Peyer's patch (tissue), 4 donors: ENCODE results near the gene PTPRE. TPM values are rescaled to one million over a fixed set of nuclear protein-coding genes. Genes with fewer than 3 reads are reported as not detected.

Experiments
- DNase-seq, 3 donors: peaks; one replicate each; pipeline ENCODE4 v3.0.0-alpha.2; 2017 to 2019
- H3K27ac ChIP-seq, 4 donors: fragments of 200-600 bp; sonication (generic); one replicate each; pipeline ENCODE4 v1.5.1; 2016 to 2019
- H3K27me3 ChIP-seq, 2 donors: fragments of 200-600 bp; sonication (generic); one replicate each; pipeline ENCODE4 v1.5.1; 2019
- H3K36me3 ChIP-seq, 3 donors: fragments of 200-600 bp; sonication (generic); one replicate each; pipeline ENCODE4 v1.5.1; 2016 to 2019
- H3K4me1 ChIP-seq, 4 donors: fragments of 200-600 bp; sonication (generic); one replicate each; pipeline ENCODE4 v1.5.1; 2016 to 2019
- H3K4me3 ChIP-seq, 4 donors: fragments of 200-600 bp; sonication (generic); 1 replicate in 3 of 4; 2 replicates in 1 of 4; pipeline ENCODE4 v1.5.1; 2016 to 2019; ENCODE audit warnings: mild to moderate bottlenecking in 1 of 4
- H3K9me3 ChIP-seq, 4 donors: fragments of 200-600 bp; sonication (generic); one replicate each; pipeline ENCODE4 v1.5.1; 2016 to 2019; ENCODE audit warnings: mild to moderate bottlenecking in 1 of 4
- CTCF ChIP-seq, 6 experiments: fragments of 450-650 bp in 4 of 6; fragments of 200-600 bp in 2 of 6; sonication (generic) in 1 of 6; IDR thresholded peaks; one replicate each; pipeline ENCODE4 v1.5.1; 2017 to 2019; ENCODE audit warnings: antibody characterized with exemption in 6 of 6, mild to moderate bottlenecking in 3 of 6, moderate library complexity in 1 of 6
- POLR2A ChIP-seq, 2 donors: fragments of 450-650 bp; IDR thresholded peaks; one replicate each; pipeline ENCODE4 v1.5.1; 2017; ENCODE audit warnings: antibody characterized with exemption in 2 of 2, mild to moderate bottlenecking in 2 of 2, moderate library complexity in 2 of 2
- total RNA-seq, 4 donors: library from RNA; depleted of rRNA; stranded (reverse); fragments of >200 nt; gene quantifications; one replicate each; pipeline ENCODE4 v1.1.0, GENCODE V29; 2016

PTPRE gene
- total RNA-seq, 4 donors from 2014 or later, result 24.0 to 48.7 (median 35.4) TPM

- H3K27ac ChIP-seq, result peak overlapping the region; percentile 64 to 87 (median 78)
- peaks cover 0 to 6% (median 0%) of the 10 kb centered on the region in 3 donors for H3K36me3 ChIP-seq
- no peak for TF ChIP-seq POLR2A (IDR thresholded peaks at IDR 0.05)
- no peak for TF ChIP-seq CTCF (IDR thresholded peaks at IDR 0.05)
- H3K4me3 ChIP-seq, result peak overlapping the region; percentile 20 to 46 (median 44)
- no peaks in the 10 kb centered on the region for H3K27me3 ChIP-seq
- H3K9me3 ChIP-seq, result no peaks in the 10 kb centered on the region
- peak in 2 of 3 donors; percentile 55 to 59 for DNase-seq
- peaks cover 4 to 31% (median 13%) of the 10 kb centered on the region in 4 donors for H3K4me1 ChIP-seq
Measured at GRCh38 chr10:128047991-128048818, 141.3 kb downstream of the PTPRE start.

GRCh38 chr10:128048819-128049210 lies 141.9 kb downstream of the PTPRE start:
- peaks cover 4 to 31% (median 13%) of the 10 kb centered on the region in 4 donors for H3K4me1 ChIP-seq
- peak overlapping the region; percentile 64 to 87 (median 78) for H3K27ac ChIP-seq
- TF ChIP-seq POLR2A (IDR thresholded peaks at IDR 0.05) (no peak), CTCF (IDR thresholded peaks at IDR 0.05) (no peak)
- H3K36me3 ChIP-seq, result peaks cover 0 to 9% (median 0%) of the 10 kb centered on the region in 3 donors
- no peaks in the 10 kb centered on the region for H3K27me3 ChIP-seq
- peak overlapping the region; percentile 1 to 46 (median 44) for H3K4me3 ChIP-seq
- DNase-seq, result no peak
- H3K9me3 ChIP-seq, result no peaks in the 10 kb centered on the region

GRCh38 chr10:128049226-128050120 lies 142.6 kb downstream of the PTPRE start:
- no peaks in the 10 kb centered on the region for H3K9me3 ChIP-seq
- no peaks in the 10 kb centered on the region for H3K27me3 ChIP-seq
- peak overlapping the region; percentile 3 to 87 (median 48) for H3K27ac ChIP-seq
- H3K4me3 ChIP-seq, result peak overlapping the region in 1 of 4 donors; percentile 9
- H3K4me1 ChIP-seq, result peaks cover 4 to 31% (median 13%) of the 10 kb centered on the region in 4 donors
- peaks cover 0 to 9% (median 0%) of the 10 kb centered on the region in 3 donors for H3K36me3 ChIP-seq
- DNase-seq, result no peak
- no peak for TF ChIP-seq POLR2A (IDR thresholded peaks at IDR 0.05)
- no peak for TF ChIP-seq CTCF (IDR thresholded peaks at IDR 0.05)

GRCh38 chr10:128050121-128050516 lies 143.2 kb downstream of the PTPRE start:
- TF ChIP-seq POLR2A (IDR thresholded peaks at IDR 0.05), result no peak
- no peak for TF ChIP-seq CTCF (IDR thresholded peaks at IDR 0.05)
- no peak for DNase-seq
- H3K9me3 ChIP-seq, result no peaks in the 10 kb centered on the region
- peaks cover 4 to 31% (median 13%) of the 10 kb centered on the region in 4 donors for H3K4me1 ChIP-seq
- H3K27me3 ChIP-seq, result no peaks in the 10 kb centered on the region
- H3K36me3 ChIP-seq, result peaks cover 0 to 14% (median 0%) of the 10 kb centered on the region in 3 donors
- H3K27ac ChIP-seq, result peak overlapping the region in 1 of 4 donors; percentile 87
- no peak overlapping the region for H3K4me3 ChIP-seq

GRCh38 chr10:128050936-128051335 lies 144.0 kb downstream of the PTPRE start:
- Histone ChIP-seq H3K4me3 (no peak overlapping the region), H3K27ac (peak overlapping the region in 1 of 4 donors; percentile 43)

More at GRCh38 chr10:128050936-128051335, 144.0 kb downstream of the PTPRE start:
- Histone ChIP-seq H3K36me3 (peaks cover 0 to 21% (median 0%) of the 10 kb centered on the region in 3 donors), H3K4me1 (peaks cover 4 to 27% (median 13%) of the 10 kb centered on the region in 4 donors), H3K27me3 (no peaks in the 10 kb centered on the region), H3K9me3 (no peaks in the 10 kb centered on the region)
- DNase-seq, result no peak
- TF ChIP-seq POLR2A (IDR thresholded peaks at IDR 0.05) (no peak), CTCF (IDR thresholded peaks at IDR 0.05) (no peak)
